Astrocyte (in vitro differentiated cells and primary cell): ENCODE results near the gene RPS21.

Source experiments
- CTCF ChIP-seq: IDR thresholded peaks from 2 replicates; pipeline ENCODE4 v1.5.1; 2011; ENCODE audit warnings: low read depth, mild to moderate bottlenecking, inconsistent platforms, low read length, moderate library complexity; ENCODE audit not compliant: insufficient read depth
- EZH2 ChIP-seq: IDR thresholded peaks from 2 replicates; pipeline ENCODE4 v1.6.1; 2012; ENCODE audit warnings: mild to moderate bottlenecking, low read length, inconsistent platforms; ENCODE audit not compliant: insufficient read depth

DNA sequence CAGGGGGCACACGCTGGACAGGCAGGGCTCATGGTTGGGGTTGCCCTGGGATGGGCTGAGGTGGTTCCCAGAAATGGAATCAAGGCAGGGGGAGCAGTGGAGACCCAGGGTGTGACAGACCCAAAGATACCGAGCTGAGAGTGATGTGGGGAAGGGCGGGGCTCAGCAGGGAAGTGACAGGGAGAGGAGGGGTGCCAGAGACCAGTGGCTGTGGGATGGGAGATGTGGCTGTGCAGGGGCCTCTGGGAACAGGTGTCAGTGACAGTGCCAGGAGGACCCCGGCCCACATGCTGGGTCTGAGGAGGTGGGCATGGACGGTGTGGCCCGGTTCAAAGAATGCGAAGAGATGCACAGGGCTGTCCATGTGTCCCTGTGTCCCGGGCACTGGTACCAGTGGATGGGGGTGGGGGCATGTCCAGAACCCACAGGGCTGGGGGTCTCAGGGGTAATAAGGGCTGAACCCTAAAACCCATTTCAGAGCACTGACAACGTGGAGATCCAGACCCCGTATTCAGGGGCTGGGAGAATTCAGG, 19.1 kb downstream of the RPS21 start:
- no peak for TF ChIP-seq EZH2
- no peak for TF ChIP-seq CTCF
